HEK293 (cell line): ENCODE results near the gene BRI3BP.

Experiments
- CTCF ChIA-PET: fragments of 350-600 bp; formaldehyde crosslinking; extraction: SDS; loops from one replicate; lab custom pipeline; 2021; ENCODE audit warnings: antibody characterized with exemption; lab: Yijun Ruan, JAX
- POLR2A ChIA-PET: fragments of 300-600 bp; formaldehyde crosslinking; extraction: SDS; loops from one replicate; lab custom pipeline; 2020; ENCODE audit warnings: antibody characterized with exemption, inconsistent platforms; lab: Yijun Ruan, JAX
- H3K27ac ChIP-seq: fragments of 200-500 bp; sonication (Bioruptor generic); 2 replicates; pipeline ENCODE4 v1.5.1; 2014; ENCODE audit warnings: low read depth, low read length, control low read depth, inconsistent platforms; ENCODE audit errors: extremely low read depth
- H3K36me3 ChIP-seq, 2 experiments: fragments of 200-500 bp in 1 of 2; sonication (Bioruptor generic) in 1 of 2; 1 replicate in 1 of 2; 2 replicates in 1 of 2; pipeline ENCODE4 v1.5.1; 2014 to 2017; ENCODE audit warnings: inconsistent platforms in 2 of 2, low read length in 2 of 2; ENCODE audit not compliant: control insufficient read depth in 2 of 2, insufficient read depth in 1 of 2
- H3K4me1 ChIP-seq: fragments of 200-500 bp; sonication (Bioruptor generic); 2 replicates; pipeline ENCODE4 v1.5.1; 2014; ENCODE audit warnings: mild to moderate bottlenecking, low read length, inconsistent platforms; ENCODE audit not compliant: control insufficient read depth, insufficient read depth
- H3K4me3 ChIP-seq: 2 replicates; pipeline ENCODE4 v1.5.1; 2011; ENCODE audit warnings: low read depth, mild to moderate bottlenecking, control low read depth, low read length, moderate library complexity
- H3K9me3 ChIP-seq: fragments of 200-500 bp; sonication (Bioruptor generic); 2 replicates; pipeline ENCODE4 v1.5.1; 2014; ENCODE audit warnings: low read depth, low read length, inconsistent platforms; ENCODE audit not compliant: control insufficient read depth, insufficient read depth
- ATF2 ChIP-seq: fragments of 450-650 bp; formaldehyde crosslinking; IDR thresholded peaks from 2 replicates; pipeline ENCODE4 v1.5.1; 2016; ENCODE audit warnings: missing biosample characterization, missing genetic modification characterization, low read depth
- BCL11B ChIP-seq: fragments of 450-650 bp; formaldehyde crosslinking; IDR thresholded peaks from 2 replicates; pipeline ENCODE4 v1.5.1; 2016; ENCODE audit warnings: low read depth, missing biosample characterization, missing genetic modification characterization
- GLIS2 ChIP-seq: fragments of 450-650 bp; formaldehyde crosslinking; IDR thresholded peaks from 2 replicates; pipeline ENCODE4 v1.5.1; 2016; ENCODE audit warnings: missing biosample characterization, missing genetic modification characterization
- HIC1 ChIP-seq: fragments of 450-650 bp; formaldehyde crosslinking; IDR thresholded peaks from 2 replicates; pipeline ENCODE4 v1.5.1; 2016; ENCODE audit warnings: missing biosample characterization, missing genetic modification characterization
- KLF10 ChIP-seq: fragments of 450-650 bp; IDR thresholded peaks from 2 replicates; pipeline ENCODE4 v1.5.1; 2018; ENCODE audit warnings: missing biosample characterization, mild to moderate bottlenecking, missing genetic modification characterization
- MZF1 ChIP-seq: fragments of 450-650 bp; formaldehyde crosslinking; IDR thresholded peaks from 2 replicates; pipeline ENCODE4 v1.5.1; 2017; ENCODE audit warnings: missing biosample characterization, missing genetic modification characterization, borderline replicate concordance
- SP2 ChIP-seq: fragments of 450-650 bp; formaldehyde crosslinking; IDR thresholded peaks from 2 replicates; pipeline ENCODE4 v1.5.1; 2016; ENCODE audit warnings: missing biosample characterization, missing genetic modification characterization
- SP7 ChIP-seq: fragments of 450-650 bp; formaldehyde crosslinking; IDR thresholded peaks from 2 replicates; pipeline ENCODE4 v1.5.1; 2016; ENCODE audit warnings: missing biosample characterization, missing genetic modification characterization
- TCF7L2 ChIP-seq: IDR thresholded peaks from 2 replicates; pipeline ENCODE4 v1.6.1; 2011; ENCODE audit warnings: low read depth, mild to moderate bottlenecking, inconsistent platforms, low read length, moderate library complexity, borderline replicate concordance
- YY2 ChIP-seq: fragments of 450-650 bp; formaldehyde crosslinking; IDR thresholded peaks from 2 replicates; pipeline ENCODE4 v1.5.1; 2016; ENCODE audit warnings: missing biosample characterization, missing genetic modification characterization
- ZBTB1 ChIP-seq: fragments of 450-650 bp; formaldehyde crosslinking; IDR thresholded peaks from 2 replicates; pipeline ENCODE4 v1.5.1; 2016; ENCODE audit warnings: missing biosample characterization, missing genetic modification characterization
- ZBTB11 ChIP-seq: fragments of 450-650 bp; formaldehyde crosslinking; conservative IDR thresholded peaks from 2 replicates; pipeline ENCODE4 v1.5.1; 2016; ENCODE audit warnings: low read depth, missing biosample characterization, missing genetic modification characterization
- ZBTB6 ChIP-seq: fragments of 450-650 bp; formaldehyde crosslinking; IDR thresholded peaks from 2 replicates; pipeline ENCODE4 v1.5.1; 2017; ENCODE audit warnings: missing biosample characterization, missing genetic modification characterization
- ZFHX2 ChIP-seq: fragments of 450-650 bp; formaldehyde crosslinking; conservative IDR thresholded peaks from 2 replicates; pipeline ENCODE4 v1.5.1; 2016; ENCODE audit warnings: missing biosample characterization, missing genetic modification characterization
- ZNF121 ChIP-seq: fragments of 450-650 bp; formaldehyde crosslinking; IDR thresholded peaks from 2 replicates; pipeline ENCODE4 v1.5.1; 2016; ENCODE audit warnings: missing biosample characterization, missing genetic modification characterization
- ZNF18 ChIP-seq: fragments of 450-650 bp; formaldehyde crosslinking; IDR thresholded peaks from 2 replicates; pipeline ENCODE4 v1.5.1; 2016; ENCODE audit warnings: missing biosample characterization, missing genetic modification characterization
- ZNF19 ChIP-seq: fragments of 450-650 bp; formaldehyde crosslinking; IDR thresholded peaks from 2 replicates; pipeline ENCODE4; 2016; ENCODE audit warnings: missing biosample characterization, missing genetic modification characterization, low read depth
- ZNF202 ChIP-seq: fragments of 450-650 bp; formaldehyde crosslinking; IDR thresholded peaks from 2 replicates; pipeline ENCODE4 v1.5.1; 2016; ENCODE audit warnings: missing biosample characterization, missing genetic modification characterization, borderline replicate concordance
- ZNF311 ChIP-seq: fragments of 450-650 bp; formaldehyde crosslinking; IDR thresholded peaks from 2 replicates; pipeline ENCODE4 v1.5.1; 2017; ENCODE audit warnings: missing biosample characterization, missing genetic modification characterization, borderline replicate concordance
- ZNF341 ChIP-seq: fragments of 450-650 bp; formaldehyde crosslinking; IDR thresholded peaks from 2 replicates; pipeline ENCODE4; 2016; ENCODE audit warnings: low read depth, missing biosample characterization, missing genetic modification characterization
- ZNF350 ChIP-seq: fragments of 450-650 bp; formaldehyde crosslinking; IDR thresholded peaks from 2 replicates; pipeline ENCODE4 v1.5.0; 2017; ENCODE audit warnings: missing biosample characterization, mild to moderate bottlenecking, missing genetic modification characterization
- ZNF423 ChIP-seq: fragments of 450-650 bp; formaldehyde crosslinking; IDR thresholded peaks from 2 replicates; pipeline ENCODE4 v1.5.1; 2016; ENCODE audit warnings: missing biosample characterization, missing genetic modification characterization
- ZNF488 ChIP-seq: fragments of 450-650 bp; formaldehyde crosslinking; IDR thresholded peaks from 2 replicates; pipeline ENCODE4 v1.5.1; 2016; ENCODE audit warnings: missing biosample characterization, missing genetic modification characterization
- ZNF555 ChIP-seq: fragments of 450-650 bp; formaldehyde crosslinking; conservative IDR thresholded peaks from 2 replicates; pipeline ENCODE4 v1.5.1; 2017; ENCODE audit warnings: missing biosample characterization, mild to moderate bottlenecking, missing genetic modification characterization, inconsistent platforms
- ZNF571 ChIP-seq: fragments of 450-650 bp; formaldehyde crosslinking; IDR thresholded peaks from 2 replicates; pipeline ENCODE4 v1.5.0; 2017; ENCODE audit warnings: missing biosample characterization, missing genetic modification characterization
- ZNF585B ChIP-seq: fragments of 450-650 bp; formaldehyde crosslinking; IDR thresholded peaks from 2 replicates; pipeline ENCODE4 v1.5.1; 2016; ENCODE audit warnings: missing biosample characterization, missing genetic modification characterization
- ZNF707 ChIP-seq: fragments of 450-650 bp; formaldehyde crosslinking; IDR thresholded peaks from 2 replicates; pipeline ENCODE4 v1.5.1; 2016; ENCODE audit warnings: missing biosample characterization, missing genetic modification characterization
- ZNF777 ChIP-seq: fragments of 450-650 bp; formaldehyde crosslinking; IDR thresholded peaks from 2 replicates; pipeline ENCODE4 v1.5.1; 2017; ENCODE audit warnings: missing biosample characterization, missing genetic modification characterization, borderline replicate concordance
- ZNF843 ChIP-seq: fragments of 450-650 bp; formaldehyde crosslinking; IDR thresholded peaks from 2 replicates; pipeline ENCODE4 v1.5.1; 2016; ENCODE audit warnings: missing biosample characterization, missing genetic modification characterization

The BRI3BP gene

GRCh38 chr12:125050446-125050845 lies 57.0 kb downstream of the BRI3BP start (continued):
- TF ChIP-seq ZBTB11 (tag by site-specific recombination) (no peak), HIC1 (tag by site-specific recombination) (no peak), BCL11B (tag by site-specific recombination) (no peak), ZFHX2 (tag by site-specific recombination) (no peak), ZNF341 (tag by site-specific recombination) (no peak), SP7 (tag by site-specific recombination) (no peak), ZBTB6 (no peak), KLF10 (no peak), ZNF19 (tag by site-specific recombination) (no peak), ZNF488 (tag by site-specific recombination) (no peak), ZNF571 (tag by site-specific recombination) (no peak), YY2 (tag by site-specific recombination) (no peak), SP2 (no peak), ZNF555 (tag by site-specific recombination) (no peak)

GRCh38 chr12:125050868-125051267 lies 57.4 kb downstream of the BRI3BP start:
- ChIA-PET POLR2A (interaction anchor here (1.4 kb wide), 1 partner anchor 14 kb away, joined by 3 read pairs; the partner anchor contains the start of gene AACS), CTCF (interaction anchor here (1.4 kb wide), 1 partner anchor 14 kb away, joined by 6 read pairs; no protein-coding TSS in a partner anchor)
- no peaks in the 10 kb centered on the region for H3K4me1 ChIP-seq
- TF ChIP-seq ZNF423 (tag by site-specific recombination) (no peak), MZF1 (tag by site-specific recombination) (no peak), ZNF350 (tag by site-specific recombination) (no peak), ZNF18 (tag by site-specific recombination) (no peak), ZNF777 (tag by site-specific recombination) (no peak), ATF2 (tag by site-specific recombination) (no peak), ZNF707 (no peak), ZBTB1 (no peak), ZNF843 (tag by site-specific recombination) (no peak), ZNF585B (tag by site-specific recombination) (no peak), TCF7L2 (no peak), GLIS2 (tag by site-specific recombination) (no peak), ZNF202 (tag by site-specific recombination) (no peak), ZNF311 (tag by site-specific recombination) (no peak), ZNF121 (no peak)

More at GRCh38 chr12:125050868-125051267, 57.4 kb downstream of the BRI3BP start:
- no peak overlapping the region for H3K27ac ChIP-seq
- H3K4me3 ChIP-seq = no peak overlapping the region
- H3K36me3 ChIP-seq = no peaks in the 10 kb centered on the region; a peak in 1 of 3 replicates
- no peaks in the 10 kb centered on the region for H3K9me3 ChIP-seq
